ENCODE results near the gene AGPAT4. TPM values are rescaled to one million over a fixed set of nuclear protein-coding genes. Genes with fewer than 3 reads are reported as not detected.

AGPAT4 gene
- total RNA-seq, 1 experiment from 2014 or later, result 0.07 TPM

DNA sequence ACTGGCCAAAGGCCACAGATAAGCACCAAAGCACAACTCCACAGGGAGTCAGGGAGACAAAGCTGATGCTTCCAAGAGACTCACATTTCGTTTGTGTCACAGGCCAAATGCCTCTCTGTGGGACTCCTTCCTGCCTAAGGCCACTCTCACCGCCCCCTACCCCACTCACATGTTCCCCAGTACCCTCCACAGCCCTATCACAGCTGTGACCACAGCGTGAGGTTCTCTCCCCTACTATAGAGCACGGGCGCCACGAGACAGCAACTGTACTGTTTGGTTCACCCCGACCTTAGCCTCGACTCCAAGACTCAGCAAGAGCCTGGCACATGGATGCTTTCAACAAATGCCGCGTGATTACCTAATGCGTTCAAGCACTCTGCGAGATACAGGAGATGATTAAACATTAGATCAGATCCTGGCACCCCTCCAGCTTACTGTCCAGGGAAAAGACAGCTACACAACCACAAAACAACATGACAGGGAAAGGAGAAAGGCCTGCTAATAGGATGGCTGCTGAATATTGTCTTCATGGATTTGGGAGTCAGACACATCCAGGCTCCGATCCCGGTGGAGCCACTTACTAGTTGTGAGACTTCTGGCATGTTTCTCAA is 105.5 kb downstream of the AGPAT4 start:
- BruUV-seq (replicated peaks), result no TSS peak

GRCh38 chr6:161166677-161167076 is 107.2 kb downstream of the AGPAT4 start:
- intact Hi-C loops (cut with micrococcal nuclease; ENCODE audit: unreplicated experiment), result no loop called here
- Histone ChIP-seq H3K27me3 (ENCODE audit: insufficient read depth, low read depth) (peaks cover 83% of the 10 kb centered on the region), H3K9me3 (ENCODE audit: insufficient read depth, low read depth) (no peaks in the 10 kb centered on the region), H3F3A (ENCODE audit: insufficient read depth, low read depth) (no peaks in the 10 kb centered on the region), H3K9me2 (ENCODE audit: insufficient read depth) (no peaks in the 10 kb centered on the region), H3K27ac (no peak overlapping the region), H3K79me2 (ENCODE audit: low read depth) (no peaks in the 10 kb centered on the region), H3K4me3 (no peak overlapping the region), H3K4me2 (no peak overlapping the region), H3K4me1 (replicated peaks; ENCODE audit: insufficient read depth) (no peaks in the 10 kb centered on the region), H2AFZ (no peak overlapping the region), H3K36me3 (ENCODE audit: low read depth) (no peaks in the 10 kb centered on the region), H4K20me1 (ENCODE audit: insufficient read depth) (no peaks in the 10 kb centered on the region)
- ChIA-PET CTCF (no interaction called here), POLR2A (ENCODE audit: unreplicated experiment) (no interaction called here)
- no peak for TF ChIP-seq EZH2 (IDR thresholded peaks at IDR 0.05; ENCODE audit: low read depth)
- TF ChIP-seq CTCF (conservative IDR thresholded peaks at IDR 0.05), result no peak
- DNase-seq, result no peak
- BruUV-seq (replicated peaks), result no TSS peak

More for the DNA sequence above, 105.5 kb downstream of the AGPAT4 start:
- Histone ChIP-seq H3K4me3 (no peak overlapping the region), H4K20me1 (ENCODE audit: insufficient read depth) (no peaks in the 10 kb centered on the region), H2AFZ (no peak overlapping the region), H3K79me2 (ENCODE audit: low read depth) (no peaks in the 10 kb centered on the region), H3K9me2 (ENCODE audit: insufficient read depth) (no peaks in the 10 kb centered on the region), H3K36me3 (ENCODE audit: low read depth) (no peaks in the 10 kb centered on the region), H3K27ac (no peak overlapping the region), H3F3A (ENCODE audit: insufficient read depth, low read depth) (no peaks in the 10 kb centered on the region), H3K9me3 (ENCODE audit: insufficient read depth, low read depth) (no peaks in the 10 kb centered on the region), H3K27me3 (ENCODE audit: insufficient read depth, low read depth) (peaks cover 67% of the 10 kb centered on the region), H3K4me2 (no peak overlapping the region), H3K4me1 (replicated peaks; ENCODE audit: insufficient read depth) (no peaks in the 10 kb centered on the region)
- intact Hi-C loops (cut with micrococcal nuclease; ENCODE audit: unreplicated experiment), result no loop called here
- ChIA-PET CTCF (no interaction called here), POLR2A (ENCODE audit: unreplicated experiment) (no interaction called here)
- no peak for DNase-seq
- TF ChIP-seq CTCF (conservative IDR thresholded peaks at IDR 0.05) (no peak), EZH2 (IDR thresholded peaks at IDR 0.05; ENCODE audit: low read depth) (no peak)

DNA sequence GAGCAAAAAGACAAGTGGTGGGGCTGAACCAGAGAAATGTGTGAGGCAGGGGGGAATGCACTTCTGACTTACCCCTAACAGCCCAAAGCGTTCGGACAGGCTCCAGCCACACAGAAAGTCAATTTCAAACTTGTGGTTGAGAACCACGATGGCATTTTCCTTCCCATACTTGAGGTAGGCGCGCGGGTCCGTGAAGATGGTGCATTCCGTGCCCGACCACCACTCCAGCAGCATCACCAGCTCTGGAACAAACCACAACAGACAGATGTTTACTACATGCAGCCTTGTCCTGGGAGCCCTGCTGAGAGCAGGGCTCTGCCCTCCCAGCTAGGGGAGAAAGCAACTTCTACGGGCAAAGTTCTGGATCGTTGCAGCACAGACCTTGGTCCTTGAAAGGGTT is 107.7 kb downstream of the AGPAT4 start:
- CTCF ChIA-PET, result no interaction called here
- intact Hi-C loops (cut with micrococcal nuclease; ENCODE audit: unreplicated experiment), result no loop called here
- no TSS peak for BruUV-seq (replicated peaks)

More for the DNA sequence above, 107.7 kb downstream of the AGPAT4 start:
- no peak overlapping the region for H3K4me3 ChIP-seq
- H3F3A ChIP-seq (ENCODE audit: insufficient read depth, low read depth), result no peaks in the 10 kb centered on the region
- no peak overlapping the region for H3K4me2 ChIP-seq
- POLR2A ChIA-PET (ENCODE audit: unreplicated experiment), result no interaction called here
- no peak overlapping the region for H2AFZ ChIP-seq
- H3K4me1 ChIP-seq (replicated peaks; ENCODE audit: insufficient read depth), result no peaks in the 10 kb centered on the region
- H3K27me3 ChIP-seq (ENCODE audit: insufficient read depth, low read depth), result peaks cover 88% of the 10 kb centered on the region
- DNase-seq, result no peak
- no peaks in the 10 kb centered on the region for H3K9me3 ChIP-seq (ENCODE audit: insufficient read depth, low read depth)
- H3K36me3 ChIP-seq (ENCODE audit: low read depth), result no peaks in the 10 kb centered on the region
- no peaks in the 10 kb centered on the region for H3K79me2 ChIP-seq (ENCODE audit: low read depth)
- H4K20me1 ChIP-seq (ENCODE audit: insufficient read depth), result no peaks in the 10 kb centered on the region
- H3K9me2 ChIP-seq (ENCODE audit: insufficient read depth), result no peaks in the 10 kb centered on the region
- no peak for TF ChIP-seq EZH2 (IDR thresholded peaks at IDR 0.05; ENCODE audit: low read depth)
- no peak for TF ChIP-seq CTCF (conservative IDR thresholded peaks at IDR 0.05)
- no peak overlapping the region for H3K27ac ChIP-seq
